Measurements from ENCODE around the gene AFF1. TPM values are rescaled to one million over a fixed set of nuclear protein-coding genes. Genes with fewer than 3 reads are reported as not detected.

AFF1 gene
- total RNA-seq, 1 donor from 2014 or later: 89.3 TPM

DNA sequence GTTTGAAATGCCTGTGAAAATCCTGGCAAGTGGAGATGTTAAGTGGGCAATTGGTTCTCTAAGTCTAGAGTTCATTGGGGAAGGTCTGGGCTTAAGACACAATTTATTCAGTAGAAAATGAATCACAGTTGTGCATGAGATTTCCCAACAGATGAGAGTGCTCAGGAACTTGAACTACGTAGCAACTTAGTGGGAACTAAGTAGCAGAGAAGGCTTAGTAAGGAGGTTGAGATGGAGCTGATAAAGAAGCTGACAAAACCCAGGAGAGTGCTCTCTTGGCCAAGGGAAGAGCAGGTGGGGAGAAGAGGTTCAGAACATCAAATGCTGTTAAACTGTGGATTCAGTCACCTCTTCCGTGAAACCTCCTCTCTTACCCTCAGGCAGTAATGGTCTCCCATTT, 33.0 kb downstream of the AFF1 start:
- DNase-seq (ENCODE audit: low spot score, unreplicated experiment): no peak
- Mint-ChIP-seq H3K27me3 (no peaks in the 10 kb centered on the region), H3K9me3 (ENCODE audit: low read depth) (no peaks in the 10 kb centered on the region), H3K4me1 (ENCODE audit: low read depth) (peaks cover 28% of the 10 kb centered on the region), H3K36me3 (ENCODE audit: insufficient read depth) (no peaks in the 10 kb centered on the region), H3K27ac (no peak overlapping the region), H3K4me3 (ENCODE audit: low read depth) (no peak overlapping the region)
- TF ChIP-seq, protein P1, sequence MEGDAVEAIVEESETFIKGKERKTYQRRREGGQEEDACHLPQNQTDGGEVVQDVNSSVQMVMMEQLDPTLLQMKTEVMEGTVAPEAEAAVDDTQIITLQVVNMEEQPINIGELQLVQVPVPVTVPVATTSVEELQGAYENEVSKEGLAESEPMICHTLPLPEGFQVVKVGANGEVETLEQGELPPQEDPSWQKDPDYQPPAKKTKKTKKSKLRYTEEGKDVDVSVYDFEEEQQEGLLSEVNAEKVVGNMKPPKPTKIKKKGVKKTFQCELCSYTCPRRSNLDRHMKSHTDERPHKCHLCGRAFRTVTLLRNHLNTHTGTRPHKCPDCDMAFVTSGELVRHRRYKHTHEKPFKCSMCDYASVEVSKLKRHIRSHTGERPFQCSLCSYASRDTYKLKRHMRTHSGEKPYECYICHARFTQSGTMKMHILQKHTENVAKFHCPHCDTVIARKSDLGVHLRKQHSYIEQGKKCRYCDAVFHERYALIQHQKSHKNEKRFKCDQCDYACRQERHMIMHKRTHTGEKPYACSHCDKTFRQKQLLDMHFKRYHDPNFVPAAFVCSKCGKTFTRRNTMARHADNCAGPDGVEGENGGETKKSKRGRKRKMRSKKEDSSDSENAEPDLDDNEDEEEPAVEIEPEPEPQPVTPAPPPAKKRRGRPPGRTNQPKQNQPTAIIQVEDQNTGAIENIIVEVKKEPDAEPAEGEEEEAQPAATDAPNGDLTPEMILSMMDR (IDR thresholded peaks at IDR 0.05; ENCODE audit: unreplicated experiment): no peak

GRCh38 chr4:86968547-86968946, 33.7 kb downstream of the AFF1 start:
- DNase-seq (ENCODE audit: low spot score, unreplicated experiment): no peak
- peaks cover 30% of the 10 kb centered on the region for H3K4me1 Mint-ChIP-seq (ENCODE audit: low read depth)
- TF ChIP-seq, protein P1 (IDR thresholded peaks at IDR 0.05; ENCODE audit: unreplicated experiment): no peak
- H3K4me3 Mint-ChIP-seq (ENCODE audit: low read depth): no peak overlapping the region
- H3K27me3 Mint-ChIP-seq: no peaks in the 10 kb centered on the region
- H3K36me3 Mint-ChIP-seq (ENCODE audit: insufficient read depth): no peaks in the 10 kb centered on the region
- H3K9me3 Mint-ChIP-seq (ENCODE audit: low read depth): no peaks in the 10 kb centered on the region
- H3K27ac Mint-ChIP-seq: no peak overlapping the region

- Mint-ChIP-seq H3K27ac (no peak overlapping the region), H3K36me3 (ENCODE audit: insufficient read depth) (no peaks in the 10 kb centered on the region), H3K4me3 (ENCODE audit: low read depth) (no peak overlapping the region), H3K27me3 (no peaks in the 10 kb centered on the region), H3K4me1 (ENCODE audit: low read depth) (peaks cover 23% of the 10 kb centered on the region), H3K9me3 (ENCODE audit: low read depth) (no peaks in the 10 kb centered on the region)
- DNase-seq (ENCODE audit: low spot score, unreplicated experiment): no peak
- TF ChIP-seq, protein P1 (IDR thresholded peaks at IDR 0.05; ENCODE audit: unreplicated experiment): no peak
Observed at GRCh38 chr4:86970447-86971354, 35.9 kb downstream of the AFF1 start.

DNA sequence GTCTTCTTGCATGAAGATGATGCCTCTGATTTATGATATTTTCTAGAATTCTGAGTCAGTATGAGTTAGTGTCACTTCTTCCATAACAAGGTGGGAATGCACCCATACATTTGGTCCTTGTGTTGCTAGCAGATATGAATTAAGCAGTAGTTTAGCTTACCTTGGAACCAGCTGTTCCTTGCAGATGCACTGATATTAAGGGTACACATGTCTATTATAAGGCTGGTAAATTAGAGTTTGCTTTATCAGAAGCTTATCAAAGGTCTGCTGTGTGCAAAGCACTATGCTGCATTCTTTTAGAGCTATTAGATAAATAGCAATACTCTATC, 36.5 kb downstream of the AFF1 start:
- no peaks in the 10 kb centered on the region for H3K27me3 Mint-ChIP-seq

GRCh38 chr4:86972997-86973396, 38.2 kb downstream of the AFF1 start:
- DNase-seq (ENCODE audit: low spot score, unreplicated experiment): no peak
- H3K27ac Mint-ChIP-seq: no peak overlapping the region
- TF ChIP-seq, protein P1 (IDR thresholded peaks at IDR 0.05; ENCODE audit: unreplicated experiment): no peak
- H3K4me1 Mint-ChIP-seq (ENCODE audit: low read depth): peaks cover 33% of the 10 kb centered on the region
- no peaks in the 10 kb centered on the region for H3K36me3 Mint-ChIP-seq (ENCODE audit: insufficient read depth)
- no peaks in the 10 kb centered on the region for H3K9me3 Mint-ChIP-seq (ENCODE audit: low read depth)
- no peaks in the 10 kb centered on the region for H3K27me3 Mint-ChIP-seq
- no peak overlapping the region for H3K4me3 Mint-ChIP-seq (ENCODE audit: low read depth)

More for the DNA sequence above, 36.5 kb downstream of the AFF1 start:
- H3K36me3 Mint-ChIP-seq (ENCODE audit: insufficient read depth): no peaks in the 10 kb centered on the region
- TF ChIP-seq, protein P1 (IDR thresholded peaks at IDR 0.05; ENCODE audit: unreplicated experiment): no peak
- H3K4me3 Mint-ChIP-seq (ENCODE audit: low read depth): no peak overlapping the region
- peak overlapping the region; percentile 30 for H3K27ac Mint-ChIP-seq
- H3K4me1 Mint-ChIP-seq (ENCODE audit: low read depth): peaks cover 23% of the 10 kb centered on the region
- H3K9me3 Mint-ChIP-seq (ENCODE audit: low read depth): no peaks in the 10 kb centered on the region
- no peak for DNase-seq (ENCODE audit: low spot score, unreplicated experiment)

All from progenitor cell of endocrine pancreas (in vitro differentiated cells).